HepG2 (cell line): ENCODE results near the gene SPIRE1. TPM values are rescaled to one million over a fixed set of nuclear protein-coding genes. Genes with fewer than 3 reads are reported as not detected.

Source experiments
- ATAC-seq: fragments of 200-7000 bp; cut with Tn5 transposase; 3 replicates; pipeline ENCODE4 v1.9.1; 2020; ENCODE audit warnings: mild to moderate bottlenecking, moderate library complexity
- BruUV-seq: library from RNA; stranded (reverse); fragments of 400-500 nt; replicated peaks from 2 replicates; lab custom pipeline; 2021; lab: Mats Ljungman, UMichigan
- CTCF ChIA-PET: fragments of 300-600 bp; formaldehyde crosslinking; extraction: SDS; loops from one replicate; lab custom pipeline; 2021; ENCODE audit warnings: low total read pairs, inconsistent platforms, low intra/inter-chr PET ratio; lab: Yijun Ruan, JAX
- POLR2A ChIA-PET: fragments of 350-600 bp; sonication (Branson Sonifier 250); formaldehyde crosslinking; loops from one replicate; lab custom pipeline; 2020; ENCODE audit warnings: antibody characterized with exemption, inconsistent platforms; lab: Yijun Ruan, JAX
- DNase-seq: peaks from one replicate; pipeline ENCODE4 v3.0.0-alpha.2; 2015; ENCODE audit warnings: low spot score
- FAIRE-seq: peaks from 3 replicates; lab custom pipeline; 2011; peaks lifted over from hg19 to GRCh38; lab: Jason Lieb, UNC
- H2AFZ ChIP-seq: one replicate; pipeline ENCODE4 v1.6.1; 2011; ENCODE audit warnings: low read length, inconsistent platforms
- H3K27ac ChIP-seq: fragments of 300-600 bp; 3 replicates; pipeline ENCODE4 v1.8.0; 2011; ENCODE audit warnings: mixed run types, mild to moderate bottlenecking, mixed read lengths, low read length, inconsistent platforms; ENCODE audit not compliant: insufficient read depth; ENCODE audit errors: extremely low read length
- H3K27me3 ChIP-seq, 2 experiments: fragments of 200-600 bp in 1 of 2; 2 replicates in 1 of 2; 3 replicates in 1 of 2; pipeline versions ENCODE4 v1.6.0 to v1.8.0; 2011; ENCODE audit warnings: low read length in 2 of 2, mild to moderate bottlenecking in 2 of 2, moderate library complexity in 2 of 2, inconsistent platforms in 1 of 2; ENCODE audit not compliant: insufficient read depth in 2 of 2, control insufficient read depth in 1 of 2
- H3K36me3 ChIP-seq, 2 experiments: fragments of 200-600 bp in 1 of 2; replicated peaks in 1 of 2; 2 replicates in 1 of 2; 3 replicates in 1 of 2; pipeline versions ENCODE4 v1.5.1 to v1.8.0; 2011; ENCODE audit warnings: low read length in 2 of 2, inconsistent platforms in 1 of 2; ENCODE audit not compliant: insufficient read depth in 2 of 2, control insufficient read depth in 1 of 2
- H3K4me1 ChIP-seq: 2 replicates; pipeline ENCODE4 v1.5.1; 2012; ENCODE audit warnings: low read length, inconsistent platforms; ENCODE audit not compliant: insufficient read depth
- H3K4me2 ChIP-seq: 2 replicates; pipeline ENCODE4 v1.6.0; 2011; ENCODE audit warnings: low read depth, low read length, inconsistent platforms
- H3K4me3 ChIP-seq, 3 experiments: fragments of 200-600 bp in 1 of 3; sonication (generic), shearing (Covaris generic) in 1 of 3; replicated peaks in 1 of 3; 2 replicates each; pipeline ENCODE4 v1.5.1; 2011 to 2016; ENCODE audit warnings: low read length in 3 of 3, inconsistent platforms in 2 of 3, low read depth in 2 of 3, mild to moderate bottlenecking in 2 of 3, control low read depth in 1 of 3, mixed read lengths in 1 of 3; ENCODE audit not compliant: insufficient read depth in 1 of 3
- H3K79me2 ChIP-seq: one replicate; pipeline ENCODE4 v1.6.1; 2011; ENCODE audit warnings: low read length, inconsistent platforms; ENCODE audit not compliant: insufficient read depth
- H3K9ac ChIP-seq: 2 replicates; pipeline ENCODE4 v1.6.0; 2011; ENCODE audit warnings: mild to moderate bottlenecking, low read depth, low read length, inconsistent platforms; ENCODE audit not compliant: insufficient read depth
- H3K9me3 ChIP-seq: 2 replicates; pipeline ENCODE4 v1.5.1; 2012; ENCODE audit warnings: mild to moderate bottlenecking, low read length
- H4K20me1 ChIP-seq: 2 replicates; pipeline ENCODE4 v1.6.0; 2011; ENCODE audit warnings: inconsistent platforms, mild to moderate bottlenecking, low read length, moderate library complexity; ENCODE audit not compliant: insufficient read depth
- AGO2 ChIP-seq: fragments of 200-400 bp; formaldehyde crosslinking; optimal IDR thresholded peaks from 2 replicates; pipeline ENCODE3; 2017; ENCODE audit warnings: mild to moderate bottlenecking, low read depth, low read length, moderate library complexity
- ETV5 ChIP-seq: IDR thresholded peaks from 2 replicates; pipeline ENCODE4 v1.6.1; 2018; ENCODE audit warnings: missing biosample characterization, missing genetic modification reagents, inconsistent platforms, borderline replicate concordance
- GATAD1 ChIP-seq: IDR thresholded peaks from 2 replicates; pipeline ENCODE4 v1.6.1; 2016; ENCODE audit warnings: missing genetic modification reagents, missing compliant biosample characterization
- HOXA5 ChIP-seq: sonication (generic); formaldehyde crosslinking; IDR thresholded peaks from 2 replicates; pipeline ENCODE4 v1.4.0; 2020; ENCODE audit warnings: missing genetic modification reagents
- MAFG ChIP-seq: sonication (generic); formaldehyde crosslinking; IDR thresholded peaks from 2 replicates; pipeline ENCODE4 v1.5.1; 2020; ENCODE audit warnings: mild to moderate bottlenecking, missing genetic modification reagents
- MATR3 ChIP-seq: sonication (generic); formaldehyde crosslinking; IDR thresholded peaks from 2 replicates; pipeline ENCODE4 v1.4.0; 2020; ENCODE audit warnings: missing genetic modification reagents
- NFE2L1 ChIP-seq: sonication (generic); formaldehyde crosslinking; IDR thresholded peaks from 2 replicates; pipeline ENCODE4 v1.4.0; 2020; ENCODE audit warnings: missing genetic modification reagents, mild to moderate bottlenecking, borderline replicate concordance
- NFE2L2 ChIP-seq: fragments of 150-350 bp; IDR thresholded peaks from 2 replicates; pipeline ENCODE4 v1.6.1; 2014; ENCODE audit warnings: low read length
- SIN3A ChIP-seq: IDR thresholded peaks from 2 replicates; pipeline ENCODE4 v1.6.1; 2011; ENCODE audit warnings: low read depth, mild to moderate bottlenecking, control low read depth, low read length, borderline replicate concordance
- SRSF4 ChIP-seq: fragments of 200-400 bp; formaldehyde crosslinking; IDR thresholded peaks from one replicate; pipeline ENCODE4 v1.6.1; 2018; ENCODE audit warnings: mild to moderate bottlenecking, low read depth, low read length, moderate library complexity; ENCODE audit not compliant: poor library complexity, severe bottlenecking
- ZNF121 ChIP-seq: sonication (generic); formaldehyde crosslinking; IDR thresholded peaks from 2 replicates; pipeline ENCODE4 v1.5.0; 2020; ENCODE audit warnings: mild to moderate bottlenecking, missing genetic modification reagents
- ZNF3 ChIP-seq: IDR thresholded peaks from 2 replicates; pipeline ENCODE4 v1.7.0; 2017; ENCODE audit warnings: inconsistent platforms
- ZNF383 ChIP-seq: sonication (generic); formaldehyde crosslinking; IDR thresholded peaks from 2 replicates; pipeline ENCODE4 v1.4.0; 2020; ENCODE audit warnings: missing genetic modification reagents, mild to moderate bottlenecking, borderline replicate concordance
- ZNF660 ChIP-seq: sonication (generic); formaldehyde crosslinking; IDR thresholded peaks from 2 replicates; pipeline ENCODE4 v1.5.1; 2020; ENCODE audit warnings: mild to moderate bottlenecking, low read depth, missing genetic modification reagents, borderline replicate concordance
- ZNF883 ChIP-seq: sonication (generic); formaldehyde crosslinking; IDR thresholded peaks from 2 replicates; pipeline ENCODE4 v1.5.1; 2020; ENCODE audit warnings: mild to moderate bottlenecking, missing genetic modification reagents; ENCODE audit errors: not compliant biosample characterization
- WGBS: methylation state at CpG from one replicate; pipeline ENCODE4 v1.1.6; 2017; ENCODE audit warnings: low lambda C conversion rate; 5-methylcytosine and 5-hydroxymethylcytosine counted together
- in situ Hi-C: cut with HindIII; loops from 2 replicates; pipeline ENCODE4 v1.10.0; 2017; ENCODE audit warnings: low pct_unique_long_range_greater_than_20kb; ENCODE audit not compliant: extremely low pct_ligation_motif_present
- intact Hi-C: fragments of 100-400 bp; cut with micrococcal nuclease; formaldehyde crosslinking; loops from one replicate; pipeline ENCODE4 v1.10.0; 2022; ENCODE audit not compliant: unreplicated experiment
- polyA plus RNA-seq, 8 experiments: library from polyadenylated mRNA; depleted of rRNA in 3 of 8; stranded (reverse) in 7 of 8; unstranded in 1 of 8; fragments of >200 nt; fragmentation: Illumina TruSeq in 4 of 8; extraction: Trizol in 4 of 8; gene quantifications; 2 replicates each; pipeline versions ENCODE4 v1.2.1 to v1.2.3, GENCODE V29; 2011 to 2016; ENCODE audit warnings: low read depth in 4 of 8, missing spikeins in 1 of 8, mixed read lengths in 1 of 8; ENCODE audit not compliant: insufficient read depth in 1 of 8
- total RNA-seq, 5 experiments: library from RNA; depleted of rRNA; stranded (reverse); fragments of >200 nt; fragmentation: Illumina TruSeq; extraction: Trizol; gene quantifications; 2 replicates each; pipeline ENCODE4 v1.2.3, GENCODE V29; 2016; ENCODE audit warnings: low read depth in 1 of 5
- TF ChIP-seq, protein P1 (sequence below): sonication (generic); formaldehyde crosslinking; IDR thresholded peaks from 2 replicates; pipeline ENCODE4 v1.5.1; 2020; ENCODE audit warnings: missing genetic modification reagents, mild to moderate bottlenecking, borderline replicate concordance
- TF ChIP-seq, protein P2 (sequence below): IDR thresholded peaks from 2 replicates; pipeline ENCODE4 v1.6.1; 2016; ENCODE audit warnings: low read depth, borderline replicate concordance

The SPIRE1 gene
- total and polyA plus RNA-seq, 2 of the 13 experiments (the other 11 are each of a cell fraction or from before 2014, with no cell fraction given) = 9.9 to 21.3 TPM

DNA sequence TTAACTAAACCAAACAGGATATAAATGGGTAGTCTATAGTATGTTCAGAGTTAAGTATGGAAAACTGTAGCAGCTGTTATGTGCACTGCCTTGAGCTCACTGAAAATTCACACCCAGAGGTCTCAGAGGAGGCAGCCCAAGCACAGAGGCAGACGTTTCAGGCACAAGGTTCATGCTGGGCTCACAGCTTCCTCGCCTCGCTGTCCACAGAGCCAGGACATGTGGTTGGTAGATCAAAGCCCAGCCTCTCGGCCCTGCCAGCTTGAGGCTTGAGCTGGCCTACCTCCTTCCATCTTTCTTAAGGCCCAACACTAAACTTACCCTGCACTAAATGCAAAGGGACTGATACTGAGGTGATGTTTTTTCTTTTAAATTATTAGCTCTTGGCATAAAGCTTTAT, 206.5 kb downstream of the SPIRE1 start:
- no peaks in the 10 kb centered on the region for H3K27me3 ChIP-seq
- ChIA-PET POLR2A (no interaction called here), CTCF (no interaction called here)
- H3K4me3 ChIP-seq = no peak overlapping the region
- no peak overlapping the region for H3K9ac ChIP-seq
- in situ Hi-C loops (no loop called here), intact Hi-C loops (no loop called here)
- no peaks in the 10 kb centered on the region for H4K20me1 ChIP-seq
- H3K79me2 ChIP-seq = no peaks in the 10 kb centered on the region
- H3K4me1 ChIP-seq = no peaks in the 10 kb centered on the region
- no peak for TF ChIP-seq NFE2L2
- TF ChIP-seq GATAD1 (CRISPR knock-in tag) = no peak
- no peak for TF ChIP-seq HOXA5 (CRISPR knock-in tag)
- TF ChIP-seq ZNF3 (CRISPR knock-in tag) = no peak
- TF ChIP-seq ZNF121 (CRISPR knock-in tag) = no peak
- TF ChIP-seq, protein P1, sequence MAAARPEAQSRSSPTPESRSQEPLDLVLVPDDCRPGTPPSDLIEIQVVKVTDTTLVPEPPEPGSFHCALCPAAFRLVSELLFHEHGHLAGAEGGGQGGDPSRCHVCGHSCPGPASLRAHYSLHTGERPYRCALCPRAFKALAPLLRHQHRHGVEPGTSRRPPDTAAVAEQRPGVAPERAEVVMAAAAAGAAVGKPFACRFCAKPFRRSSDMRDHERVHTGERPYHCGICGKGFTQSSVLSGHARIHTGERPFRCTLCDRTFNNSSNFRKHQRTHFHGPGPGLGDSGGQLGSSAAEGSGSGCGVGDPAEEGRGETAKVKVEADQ (CRISPR knock-in tag) = no peak
- no peak for TF ChIP-seq ZNF383 (CRISPR knock-in tag)
- no peak for TF ChIP-seq SRSF4
- TF ChIP-seq SIN3A = no peak
- TF ChIP-seq MATR3 (CRISPR knock-in tag) = no peak
- TF ChIP-seq MAFG (CRISPR knock-in tag) = no peak
- TF ChIP-seq NFE2L1 = no peak
- no peak for TF ChIP-seq ETV5 (CRISPR knock-in tag)
- TF ChIP-seq ZNF883 = no peak
- TF ChIP-seq ZNF660 (CRISPR knock-in tag) = no peak
- no peak for TF ChIP-seq AGO2
- TF ChIP-seq, protein P2, sequence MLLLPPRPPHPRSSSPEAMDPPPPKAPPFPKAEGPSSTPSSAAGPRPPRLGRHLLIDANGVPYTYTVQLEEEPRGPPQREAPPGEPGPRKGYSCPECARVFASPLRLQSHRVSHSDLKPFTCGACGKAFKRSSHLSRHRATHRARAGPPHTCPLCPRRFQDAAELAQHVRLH = no peak
- H3K9me3 ChIP-seq = no peaks in the 10 kb centered on the region
- no TSS peak for BruUV-seq
- no peak for FAIRE-seq
- ATAC-seq = no peak
- WGBS = 86% methylated on average over 4 of the region's 4 CpGs
- no peak overlapping the region for H3K27ac ChIP-seq
- peaks cover under 1 to 21% of the 10 kb centered on the region in 2 experiments; a peak in 3 of 5 replicates for H3K36me3 ChIP-seq
- H3K4me2 ChIP-seq = no peak overlapping the region
- H2AFZ ChIP-seq = no peak overlapping the region
- no peak for DNase-seq
